GM18502 (cell line): ENCODE results near the gene MAGEE1.
A peak's percentile ranks its signal among the peaks of the same experiment; 100 is the strongest.

Source experiments
- ATAC-seq: cut with Tn5 transposase; IDR thresholded peaks from one replicate; pipeline ENCODE4 v1.9.1; 2021; ENCODE audit warnings: mild to moderate bottlenecking; ENCODE audit not compliant: unreplicated experiment, poor library complexity

The MAGEE1 gene, protein sequence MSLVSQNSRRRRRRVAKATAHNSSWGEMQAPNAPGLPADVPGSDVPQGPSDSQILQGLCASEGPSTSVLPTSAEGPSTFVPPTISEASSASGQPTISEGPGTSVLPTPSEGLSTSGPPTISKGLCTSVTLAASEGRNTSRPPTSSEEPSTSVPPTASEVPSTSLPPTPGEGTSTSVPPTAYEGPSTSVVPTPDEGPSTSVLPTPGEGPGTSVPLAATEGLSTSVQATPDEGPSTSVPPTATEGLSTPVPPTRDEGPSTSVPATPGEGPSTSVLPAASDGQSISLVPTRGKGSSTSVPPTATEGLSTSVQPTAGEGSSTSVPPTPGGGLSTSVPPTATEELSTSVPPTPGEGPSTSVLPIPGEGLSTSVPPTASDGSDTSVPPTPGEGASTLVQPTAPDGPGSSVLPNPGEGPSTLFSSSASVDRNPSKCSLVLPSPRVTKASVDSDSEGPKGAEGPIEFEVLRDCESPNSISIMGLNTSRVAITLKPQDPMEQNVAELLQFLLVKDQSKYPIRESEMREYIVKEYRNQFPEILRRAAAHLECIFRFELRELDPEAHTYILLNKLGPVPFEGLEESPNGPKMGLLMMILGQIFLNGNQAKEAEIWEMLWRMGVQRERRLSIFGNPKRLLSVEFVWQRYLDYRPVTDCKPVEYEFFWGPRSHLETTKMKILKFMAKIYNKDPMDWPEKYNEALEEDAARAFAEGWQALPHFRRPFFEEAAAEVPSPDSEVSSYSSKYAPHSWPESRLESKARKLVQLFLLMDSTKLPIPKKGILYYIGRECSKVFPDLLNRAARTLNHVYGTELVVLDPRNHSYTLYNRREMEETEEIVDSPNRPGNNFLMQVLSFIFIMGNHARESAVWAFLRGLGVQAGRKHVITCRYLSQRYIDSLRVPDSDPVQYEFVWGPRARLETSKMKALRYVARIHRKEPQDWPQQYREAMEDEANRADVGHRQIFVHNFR

DNA sequence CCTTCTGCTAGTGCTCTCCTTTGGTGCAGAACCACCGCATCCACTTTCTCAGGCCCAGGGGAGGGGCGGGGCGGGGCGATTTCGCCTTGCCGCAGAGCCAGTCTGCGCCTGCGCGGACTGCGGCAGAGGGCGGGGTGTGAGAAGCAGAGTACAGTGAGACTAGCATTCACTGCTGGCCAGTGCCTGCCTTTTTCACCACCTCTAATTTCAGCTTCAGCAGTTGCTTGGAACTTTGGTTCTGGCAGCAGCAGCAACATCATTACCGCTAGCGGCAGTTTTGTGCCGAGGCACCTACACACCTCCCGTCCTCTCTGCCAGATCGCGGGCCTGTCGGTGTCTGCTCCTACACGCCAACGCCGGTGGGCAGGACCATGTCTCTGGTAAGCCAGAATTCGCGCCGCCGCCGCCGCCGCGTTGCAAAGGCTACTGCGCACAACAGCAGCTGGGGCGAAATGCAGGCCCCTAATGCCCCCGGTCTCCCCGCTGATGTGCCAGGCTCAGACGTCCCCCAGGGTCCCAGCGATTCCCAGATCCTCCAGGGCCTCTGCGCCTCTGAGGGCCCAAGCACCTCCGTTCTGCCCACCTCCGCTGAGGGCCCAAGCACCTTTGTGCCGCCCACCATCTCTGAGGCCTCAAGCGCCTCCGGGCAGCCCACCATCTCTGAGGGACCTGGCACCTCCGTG, at the start of gene MAGEE1:
Gene MAGEE1, plus strand, starts transcription at position 151 of the 683 bp plus-strand sequence. Its CDS starts 221 bp downstream, at position 372.
- peak; percentile 81 for ATAC-seq

DNA sequence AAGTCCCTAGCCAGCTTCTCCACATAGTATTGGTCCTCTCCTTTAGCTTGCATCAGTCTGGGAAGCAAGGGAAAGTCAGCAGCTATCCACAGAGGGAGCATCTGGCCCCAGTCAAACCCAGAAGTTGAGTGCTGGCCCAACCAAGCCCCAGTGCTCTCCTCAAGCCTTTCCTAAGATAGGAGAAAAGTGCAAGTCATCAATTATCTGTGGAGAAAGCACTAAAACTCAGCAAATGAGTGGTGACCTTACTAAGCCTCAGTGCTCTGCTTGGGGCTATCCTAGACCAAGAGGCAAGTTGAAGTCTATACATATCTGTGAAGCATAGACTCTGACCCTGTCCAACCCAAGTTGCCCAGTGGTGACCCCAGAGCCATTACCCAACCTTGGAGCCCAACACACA, 28.5 kb upstream of the MAGEE1 start:
- ATAC-seq = no peak

GRCh38 chrX:76407795-76408194, 19.7 kb upstream of the MAGEE1 start:
- no peak for ATAC-seq

GRCh38 chrX:76420237-76420636, 7.3 kb upstream of the MAGEE1 start:
- no peak for ATAC-seq

GRCh38 chrX:76428243-76429130, 977 bp downstream of the MAGEE1 start:
- peak; percentile 55 for ATAC-seq

DNA sequence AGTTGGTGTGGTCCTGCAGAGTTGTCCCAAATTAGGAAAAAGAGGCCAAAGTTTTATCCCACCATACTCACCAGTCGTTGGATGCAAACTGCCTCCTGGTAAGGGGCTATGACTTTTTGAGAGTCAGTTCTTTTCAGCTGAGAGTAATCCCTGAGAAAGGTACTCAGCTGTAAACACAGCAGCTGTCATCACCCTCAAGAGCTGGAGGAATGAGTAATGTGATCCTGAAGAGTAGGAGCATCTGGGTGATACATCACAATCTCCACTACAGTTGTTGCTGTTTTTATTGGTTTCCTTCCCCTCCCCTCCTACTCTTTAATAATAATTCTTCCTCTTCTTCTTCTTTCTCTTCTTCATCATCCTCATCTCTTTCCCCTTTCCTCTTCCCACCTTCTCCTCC, 5.7 kb downstream of the MAGEE1 start:
- ATAC-seq = no peak

DNA sequence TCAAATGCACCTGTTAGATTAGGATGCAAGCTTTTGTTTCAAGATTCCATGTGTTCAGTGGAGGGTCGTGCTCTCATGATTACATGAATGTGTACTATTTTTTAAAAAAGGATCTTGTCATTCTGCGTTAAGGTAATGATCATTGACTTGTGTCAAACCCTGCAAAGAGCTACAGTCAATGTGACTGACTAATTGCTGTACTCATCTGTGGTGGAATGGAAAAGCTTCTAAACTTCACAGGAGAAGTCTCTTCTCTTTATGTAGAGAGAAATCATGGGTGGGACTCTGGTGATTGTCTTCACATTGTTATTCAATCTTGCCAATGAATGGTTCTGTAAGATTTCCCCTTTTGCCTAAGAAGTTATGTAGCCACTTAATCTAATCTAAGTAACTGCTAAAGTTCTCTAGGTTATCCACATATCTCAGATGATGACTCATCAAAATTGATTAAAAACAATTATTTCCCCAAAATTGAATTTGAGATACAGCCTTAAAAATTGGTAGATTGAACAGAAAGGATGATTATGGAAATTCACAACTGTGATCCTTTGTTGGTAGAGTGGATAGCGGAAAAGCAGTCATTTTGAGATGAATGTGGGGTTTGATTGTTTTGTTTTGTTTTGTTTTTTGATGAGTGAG, 6.7 kb downstream of the MAGEE1 start:
- no peak for ATAC-seq

- ATAC-seq = no peak
Observed at GRCh38 chrX:76439188-76439587, 11.7 kb downstream of the MAGEE1 start.

DNA sequence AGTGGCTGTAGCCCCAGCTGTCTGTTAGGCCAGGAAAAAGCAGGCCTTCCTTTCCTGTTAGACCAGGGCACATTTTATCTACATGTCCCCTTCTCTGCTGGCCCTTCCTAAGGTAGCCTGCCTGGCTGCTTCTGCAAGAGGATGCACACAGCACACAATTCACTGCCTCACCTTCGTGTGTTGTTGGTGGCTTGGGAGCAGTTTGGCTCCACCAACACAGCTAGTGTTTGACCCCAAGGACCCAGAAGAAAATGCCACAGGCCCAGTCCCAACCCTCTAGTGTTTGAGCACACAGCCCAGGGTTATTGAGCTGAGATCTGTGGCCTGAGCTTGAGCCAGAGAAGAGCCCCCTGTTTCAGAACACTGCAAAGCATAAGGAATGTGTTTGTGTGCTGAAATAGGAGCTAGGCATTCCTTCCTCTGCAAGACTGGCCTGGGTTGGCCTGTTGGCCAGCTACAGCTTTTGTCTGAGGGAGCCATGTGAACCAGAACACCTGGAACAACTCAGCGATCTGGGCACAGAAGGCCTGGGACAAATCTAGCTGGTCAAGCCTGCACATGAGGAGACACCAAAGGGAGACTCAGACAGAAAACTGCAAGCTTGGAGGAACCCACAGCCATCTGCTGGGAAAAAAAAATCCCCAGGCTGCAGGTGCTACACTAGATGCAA, 26.4 kb downstream of the MAGEE1 start:
- ATAC-seq = no peak

DNA sequence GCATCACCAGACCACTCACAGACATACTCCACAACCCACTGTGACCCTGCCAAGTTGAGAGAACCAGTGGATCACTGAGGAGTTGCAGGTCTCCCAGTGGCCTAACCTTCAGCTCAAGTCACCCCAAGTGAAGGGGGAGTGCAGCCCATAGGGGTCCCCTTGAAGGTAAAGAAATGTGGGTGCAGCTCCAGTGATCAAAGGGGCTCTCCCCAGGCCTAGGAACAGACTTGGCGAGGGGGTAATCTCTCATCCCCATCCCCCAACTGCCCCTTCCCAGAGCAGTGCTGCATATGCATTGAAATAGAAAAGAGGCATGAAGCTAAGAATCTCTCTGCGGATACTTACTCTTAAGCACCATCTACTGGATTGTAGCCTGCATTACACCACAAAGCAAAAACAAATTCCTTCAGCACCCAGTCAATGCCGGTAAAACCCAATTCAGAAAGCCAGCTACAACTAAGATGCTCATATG, 27.0 kb downstream of the MAGEE1 start:
- peak; percentile 87 for ATAC-seq

DNA sequence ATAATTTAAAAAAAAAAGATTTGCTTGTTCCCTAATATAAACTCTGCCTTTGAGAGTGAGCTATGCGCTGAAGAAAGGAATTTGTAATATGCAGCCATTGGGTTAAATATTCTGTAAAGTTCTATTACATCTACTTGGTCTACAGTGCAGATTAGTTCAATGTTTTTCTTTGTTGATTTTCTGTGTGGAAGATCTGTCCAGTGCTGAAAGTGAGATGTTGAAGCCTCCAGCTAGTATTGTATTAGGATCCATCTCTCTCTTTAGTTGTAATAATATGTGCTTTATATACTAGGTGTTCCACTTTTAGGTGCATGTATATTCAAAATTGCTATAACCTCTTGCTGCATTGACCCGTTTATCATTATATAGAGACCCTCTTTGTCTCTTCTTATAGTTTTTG, 49.8 kb downstream of the MAGEE1 start:
- ATAC-seq = no peak
